ENCODE measurements around the gene MOB3B.

GRCh38 chr9:27572918-27573633 is 43.5 kb upstream of the MOB3B start, which contains the start of gene C9orf72:
- TF ChIP-seq REST (IDR thresholded peaks at IDR 0.05; ENCODE audit: low read depth, low read length) (no peak), POLR2AphosphoS5 (IDR thresholded peaks at IDR 0.05; ENCODE audit: low read depth, low read length) (peak; percentile 72), TCF12 (IDR thresholded peaks at IDR 0.05) (no peak), CTCF (IDR thresholded peaks at IDR 0.05) (no peak), EZH2phosphoT487 (IDR thresholded peaks at IDR 0.05; ENCODE audit: borderline replicate concordance, low read depth) (no peak), RAD21 (IDR thresholded peaks at IDR 0.05; ENCODE audit: low read length) (no peak), USF1 (IDR thresholded peaks at IDR 0.05; ENCODE audit: borderline replicate concordance, low read depth) (no peak), PBX3 (IDR thresholded peaks at IDR 0.05) (no peak), GATA2 (CRISPR knock-in tag; IDR thresholded peaks at IDR 0.05) (no peak), CHD2 (IDR thresholded peaks at IDR 0.05; ENCODE audit: low read length, partially characterized antibody) (no peak), RCOR1 (IDR thresholded peaks at IDR 0.05; ENCODE audit: low read length) (no peak)
